ENCODE results near the gene SETD1A. TPM values are rescaled to one million over a fixed set of nuclear protein-coding genes. Genes with fewer than 3 reads are reported as not detected.
A peak's percentile ranks its signal among the peaks of the same experiment; 100 is the strongest.
"Not testable (repeated sequence)": the region's sequence is repeated elsewhere in the genome, so short reads cannot be mapped to it uniquely, and the experiment has no call there.

Gene SETD1A
- total RNA-seq, 1 donor from 2014 or later: 8.3 TPM

- Histone ChIP-seq H3K27ac (no peak overlapping the region), H3K9me3 (no peaks in the 10 kb centered on the region), H3K4me1 (no peaks in the 10 kb centered on the region), H3K36me3 (peaks cover 13 to 37% of the 10 kb centered on the region in 2 donors), H3K27me3 (no peaks in the 10 kb centered on the region), H3K4me3 (no peak overlapping the region)
- TF ChIP-seq CTCF (IDR thresholded peaks at IDR 0.05): no peak
- no peak for DNase-seq (ENCODE audit: low spot score in 2 of 2)
- intact Hi-C loops (cut with DNase I): no loop called here
These were observed 26.4 kb upstream of the SETD1A start for GRCh38 chr16:30931068-30931650.

GRCh38 chr16:30934827-30935557 is 22.6 kb upstream of the SETD1A start:
- no peak for DNase-seq (ENCODE audit: low spot score in 2 of 2)
- no peaks in the 10 kb centered on the region for H3K9me3 ChIP-seq
- H3K27ac ChIP-seq: no peak overlapping the region
- peaks cover 12 to 34% of the 10 kb centered on the region in 2 donors for H3K36me3 ChIP-seq
- peaks cover 0 to 5% of the 10 kb centered on the region in 2 donors for H3K4me1 ChIP-seq
- TF ChIP-seq CTCF (IDR thresholded peaks at IDR 0.05): peak; percentile 30 to 41 (median 39)
- H3K4me3 ChIP-seq: no peak overlapping the region
- intact Hi-C loops (cut with DNase I): no loop called here
- no peaks in the 10 kb centered on the region for H3K27me3 ChIP-seq

- no peak for DNase-seq (ENCODE audit: low spot score in 2 of 2)
- Histone ChIP-seq H3K9me3 (no peaks in the 10 kb centered on the region), H3K4me3 (no peak overlapping the region), H3K4me1 (peaks cover 0 to 11% of the 10 kb centered on the region in 2 donors), H3K27me3 (no peaks in the 10 kb centered on the region), H3K36me3 (peaks cover 13 to 19% of the 10 kb centered on the region in 2 donors), H3K27ac (peak overlapping the region; percentile 77 to 84)
- no peak for TF ChIP-seq CTCF (IDR thresholded peaks at IDR 0.05)
- intact Hi-C loops (cut with DNase I): no loop called here
These were observed 19.9 kb upstream of the SETD1A start for GRCh38 chr16:30937692-30938091.

- H3K9me3 ChIP-seq; H3K27me3 ChIP-seq; intact Hi-C loops (cut with DNase I); H3K4me3 ChIP-seq; H3K27ac ChIP-seq; DNase-seq (ENCODE audit: low spot score in 2 of 2): not testable (repeated sequence)
- H3K36me3 ChIP-seq: peaks cover 24 to 25% of the 10 kb centered on the region in 2 donors
- H3K4me1 ChIP-seq: peaks cover 0 to 11% of the 10 kb centered on the region in 2 donors
These were observed 18.0 kb upstream of the SETD1A start for GRCh38 chr16:30939571-30939970.

- no peaks in the 10 kb centered on the region for H3K27me3 ChIP-seq
- H3K4me3 ChIP-seq: no peak overlapping the region
- no peaks in the 10 kb centered on the region for H3K9me3 ChIP-seq
- no peak for DNase-seq (ENCODE audit: low spot score in 2 of 2)
- H3K4me1 ChIP-seq: peaks cover 0 to 11% of the 10 kb centered on the region in 2 donors
- intact Hi-C loops (cut with DNase I): loop anchor here (2.0 kb wide), 1 partner anchor 17 kb away; no protein-coding TSS in a partner anchor
- peak overlapping the region; percentile 19 to 27 for H3K27ac ChIP-seq
- H3K36me3 ChIP-seq: peaks cover 22 to 26% of the 10 kb centered on the region in 2 donors
- TF ChIP-seq CTCF (IDR thresholded peaks at IDR 0.05): peak; percentile 81 to 92 (median 91)
These were observed 15.7 kb upstream of the SETD1A start for GRCh38 chr16:30941600-30942425.
